ENCODE measurements around the gene ZDHHC12.

The ZDHHC12 gene

GRCh38 chr9:128731093-128731492 lies 7.2 kb upstream of the ZDHHC12 start:
- DNase-seq (ENCODE audit: insufficient read length, low spot score), result no peak
- no peak for FAIRE-seq

DNA sequence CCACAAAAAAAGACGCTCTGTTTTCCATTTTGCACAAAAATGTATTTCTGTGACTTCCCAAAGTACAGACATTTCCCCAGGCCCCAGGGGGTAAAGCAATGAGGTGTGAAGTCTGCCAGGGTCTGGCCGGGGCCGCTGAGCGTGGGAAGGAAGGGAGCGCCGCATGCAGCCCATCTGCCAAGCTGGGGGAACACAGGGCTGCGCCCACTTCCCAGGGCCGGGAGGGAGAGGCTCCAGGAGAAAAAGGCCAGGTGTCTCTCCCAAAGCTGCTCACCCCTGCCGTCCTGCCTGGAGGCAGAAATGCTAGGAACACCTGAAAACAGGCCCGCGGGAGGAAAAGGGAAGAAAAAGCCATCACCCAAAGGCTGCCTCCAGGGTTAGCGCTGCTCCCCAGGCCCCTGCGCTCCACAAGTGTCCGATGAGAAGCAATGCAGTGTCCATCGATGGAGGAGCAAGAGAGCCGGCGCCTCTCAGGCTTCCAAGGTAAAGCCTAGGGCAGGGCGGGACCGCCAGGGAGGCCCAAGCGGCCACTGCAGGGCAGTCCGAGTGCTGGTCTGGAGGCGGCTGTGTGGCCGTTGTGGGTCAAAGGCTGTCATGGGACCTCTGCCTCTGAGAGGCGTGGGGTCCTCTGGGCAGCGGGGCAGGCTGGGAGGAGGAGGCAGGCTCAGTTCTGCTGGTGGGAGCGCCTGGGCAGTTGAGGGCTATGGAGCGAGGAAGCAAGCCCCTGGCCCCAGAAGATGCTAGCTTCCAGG lies 6.0 kb upstream of the ZDHHC12 start:
- no peak for FAIRE-seq
- no peak for DNase-seq (ENCODE audit: insufficient read length, low spot score)

DNA sequence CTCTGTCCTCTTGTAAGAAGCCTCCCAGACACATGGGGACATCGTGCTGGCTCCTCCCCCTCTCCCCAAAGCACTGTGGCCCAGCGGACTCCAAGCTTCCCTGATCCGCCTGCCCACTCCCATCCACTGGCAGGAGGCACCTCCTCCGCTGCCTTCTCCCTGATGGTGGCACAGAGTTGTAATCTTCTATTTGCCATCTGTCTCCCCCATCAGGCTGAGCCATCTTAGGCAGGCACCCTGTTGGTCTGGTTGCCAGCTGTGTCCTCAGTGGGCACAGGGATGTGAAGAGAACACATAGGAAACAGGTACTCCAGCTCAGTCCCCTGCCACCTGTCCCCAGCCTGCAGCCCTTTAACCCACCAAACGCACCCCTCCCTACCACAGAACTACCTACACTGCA lies 5.4 kb upstream of the ZDHHC12 start:
- FAIRE-seq (no peak), DNase-seq (ENCODE audit: insufficient read length, low spot score) (no peak)

DNA sequence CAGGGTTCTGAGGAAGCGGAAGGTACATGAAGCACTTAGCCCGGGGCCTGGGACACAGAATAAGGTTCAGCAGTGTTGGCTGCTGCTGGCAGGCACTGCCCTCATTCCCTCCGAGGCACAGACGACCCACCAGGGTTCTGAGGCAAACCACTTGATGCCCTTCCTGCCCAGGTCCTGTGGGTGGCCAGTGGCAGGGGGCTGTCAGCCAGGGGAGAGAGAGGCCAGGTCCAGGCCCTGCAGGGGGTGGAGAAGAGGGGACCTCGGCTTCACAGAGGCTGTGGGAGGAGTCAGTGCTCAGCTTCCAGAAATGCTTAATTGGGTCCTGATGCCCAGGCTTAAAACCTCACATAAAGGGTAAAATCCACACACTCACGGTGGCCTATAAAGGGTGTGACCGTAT lies 4.4 kb upstream of the ZDHHC12 start:
- DNase-seq (ENCODE audit: insufficient read length, low spot score) (no peak), FAIRE-seq (no peak)

DNA sequence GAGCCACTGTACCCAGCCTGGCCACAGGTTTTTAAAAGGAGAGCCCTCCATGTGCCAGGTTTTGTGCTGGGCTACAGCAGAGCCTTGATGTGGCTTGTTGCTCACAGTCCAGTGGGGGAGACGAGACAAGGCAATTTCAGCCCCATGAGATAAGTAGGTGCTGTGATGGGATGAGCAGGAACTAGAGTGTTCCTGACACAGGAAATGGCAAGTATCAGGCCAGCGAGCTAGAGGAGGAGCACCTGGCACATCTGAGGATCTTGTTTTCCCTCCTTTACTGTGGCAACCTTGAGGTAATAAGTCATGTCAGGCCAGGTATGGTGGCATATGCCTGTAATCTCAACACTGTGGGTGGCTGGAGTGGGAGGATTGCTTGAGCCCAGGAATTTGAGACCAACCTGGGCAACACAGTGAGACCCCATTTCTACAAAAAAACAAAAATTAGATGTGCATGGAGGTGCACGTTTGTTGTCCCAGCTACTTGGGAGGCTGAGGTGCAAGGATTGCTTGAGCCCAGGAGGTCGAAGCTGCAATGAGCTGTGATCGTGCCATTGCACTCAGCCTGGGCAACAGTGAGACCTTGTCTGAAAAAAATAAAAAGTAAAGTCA lies 3.8 kb upstream of the ZDHHC12 start:
- no peak for FAIRE-seq

DNA sequence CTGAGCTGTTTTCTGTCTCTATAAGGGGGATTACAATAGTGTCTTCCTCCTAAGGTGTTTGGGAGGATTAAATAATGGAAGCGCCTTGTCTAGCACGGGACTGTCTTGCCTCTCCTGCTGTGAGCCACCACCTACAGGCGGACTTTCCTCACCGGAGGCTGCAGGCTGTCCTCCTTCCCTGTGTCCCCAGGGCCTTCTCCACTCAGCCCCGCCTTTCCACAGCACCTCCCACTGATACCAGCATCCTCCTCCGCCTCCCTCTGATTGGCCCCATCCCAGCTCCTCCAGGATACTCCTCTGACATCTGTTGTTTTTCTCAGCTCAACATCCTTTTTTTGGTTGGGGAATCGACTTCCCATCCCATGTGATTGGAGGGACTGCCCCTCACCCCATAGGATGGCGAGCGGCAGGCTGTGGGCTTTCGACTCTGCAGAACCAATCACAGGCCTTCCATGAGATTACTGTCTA lies 851 bp upstream of the ZDHHC12 start:
- FAIRE-seq, result no peak
- peak; percentile 64 for DNase-seq (ENCODE audit: insufficient read length, low spot score)

More for the DNA sequence above, 3.8 kb upstream of the ZDHHC12 start:
- DNase-seq (ENCODE audit: insufficient read length, low spot score), result no peak

GRCh38 chr9:128723352-128723865 lies 518 bp downstream of the ZDHHC12 start:
- no peak for DNase-seq (ENCODE audit: insufficient read length, low spot score)
- no peak for FAIRE-seq

DNA sequence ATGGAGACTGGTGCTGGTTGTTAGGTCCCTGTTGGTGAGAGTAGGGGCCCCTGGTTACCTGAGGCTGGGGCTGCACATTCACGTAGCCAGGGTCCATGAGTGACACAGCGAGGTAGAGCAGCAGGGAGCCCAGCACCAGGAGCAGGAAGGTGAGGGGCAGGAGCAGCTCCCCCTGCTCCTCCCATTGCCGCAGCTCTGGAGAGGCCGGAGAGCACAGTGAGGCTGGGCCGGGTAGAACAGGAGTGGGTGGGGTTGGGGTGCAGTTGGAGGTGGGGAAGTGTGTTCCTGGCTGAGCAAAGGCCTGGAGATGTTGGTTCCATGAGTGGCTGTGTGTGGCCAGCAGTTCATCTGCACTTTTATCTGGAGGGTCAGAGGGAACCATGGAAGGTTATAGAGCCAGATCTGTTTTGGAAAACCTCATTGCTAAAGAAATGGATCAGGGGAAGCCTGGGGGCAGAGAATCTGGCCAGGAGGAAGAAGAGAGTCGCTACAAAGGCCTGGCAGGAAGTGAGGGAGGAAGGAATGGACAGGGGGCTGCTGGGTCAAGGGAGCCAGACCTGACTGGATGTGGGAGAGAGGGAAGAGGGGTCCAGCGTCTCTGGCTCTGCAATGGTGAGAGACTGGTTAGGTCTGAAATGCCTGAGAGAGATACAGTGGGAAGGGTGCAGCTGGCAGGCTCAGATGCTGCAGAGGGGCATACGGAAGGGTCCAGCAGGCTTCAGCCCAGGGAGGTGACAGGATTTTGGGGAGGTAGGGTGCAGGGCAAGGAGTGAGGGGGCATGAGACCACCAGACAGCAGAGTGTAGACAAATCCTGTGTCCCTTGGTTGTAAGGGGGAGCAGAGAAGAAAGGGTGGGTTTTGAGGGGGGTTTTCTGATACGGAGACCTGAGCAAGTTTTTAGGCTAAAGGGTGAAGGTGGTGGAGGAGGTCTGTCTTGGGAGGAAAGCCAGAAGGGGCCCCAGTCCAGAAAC lies 1.3 kb downstream of the ZDHHC12 start:
- FAIRE-seq, result no peak
- no peak for DNase-seq (ENCODE audit: insufficient read length, low spot score)

DNA sequence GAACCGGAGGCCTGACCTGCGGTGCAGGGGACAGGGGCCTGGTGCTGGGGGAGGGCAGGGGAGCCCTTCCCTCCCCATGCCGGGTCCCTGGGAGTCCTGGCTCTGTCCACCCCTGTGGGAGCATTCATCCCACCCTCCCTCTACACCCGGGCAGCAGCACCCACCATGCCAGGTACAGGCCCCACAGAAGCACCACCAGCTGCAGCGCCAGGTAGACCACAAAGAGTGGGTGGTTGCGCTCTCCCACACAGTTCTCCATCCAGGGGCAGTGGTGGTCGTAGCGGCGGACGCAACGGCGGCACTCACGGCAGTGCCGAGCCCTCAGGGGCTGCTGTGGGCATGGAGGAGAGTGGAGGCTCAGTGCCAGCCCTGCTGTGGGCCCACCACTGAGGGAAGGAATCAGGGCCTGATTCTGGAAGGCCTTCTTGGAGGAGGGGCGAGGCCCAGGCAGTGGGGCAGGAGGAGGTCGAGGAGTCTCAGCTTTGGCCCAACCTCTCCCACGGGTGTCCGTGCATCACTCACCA lies 2.4 kb downstream of the ZDHHC12 start:
- FAIRE-seq (no peak), DNase-seq (ENCODE audit: insufficient read length, low spot score) (no peak)

- DNase-seq (ENCODE audit: insufficient read length, low spot score) (no peak), FAIRE-seq (no peak)
Observed at GRCh38 chr9:128720841-128721486, 3.0 kb downstream of the ZDHHC12 start.

DNA sequence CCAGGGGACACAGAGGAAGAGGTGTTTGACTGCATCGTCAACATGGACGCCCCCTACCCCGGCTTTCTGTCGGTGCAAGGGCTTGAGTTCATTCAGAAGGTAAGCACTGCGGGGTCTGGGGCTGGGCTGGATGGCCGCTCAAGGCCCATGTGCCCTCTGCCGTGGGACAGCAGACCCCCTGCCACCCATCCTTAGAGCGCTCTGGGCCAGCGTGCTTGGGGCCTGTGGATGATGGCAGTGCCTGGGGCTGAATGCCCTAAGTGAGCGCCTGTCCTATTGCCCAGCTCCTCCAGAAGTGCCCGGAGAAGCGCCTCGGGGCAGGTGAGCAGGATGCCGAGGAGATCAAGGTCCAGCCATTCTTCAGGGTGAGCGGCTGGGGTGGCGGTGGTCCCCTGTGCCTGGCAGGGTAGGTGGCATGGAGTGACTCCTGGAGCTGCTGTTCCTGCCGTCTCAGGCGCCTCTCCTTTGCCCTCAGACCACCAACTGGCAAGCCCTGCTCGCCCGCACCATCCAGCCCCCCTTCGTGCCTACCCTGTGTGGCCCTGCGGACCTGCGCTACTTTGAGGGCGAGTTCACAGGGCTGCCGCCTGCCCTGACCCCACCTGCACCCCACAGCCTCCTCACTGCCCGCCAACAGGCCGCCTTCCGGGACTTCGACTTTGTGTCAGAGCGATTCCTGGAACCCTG lies 3.9 kb downstream of the ZDHHC12 start:
- DNase-seq (ENCODE audit: insufficient read length, low spot score) (no peak), FAIRE-seq (no peak)

DNA sequence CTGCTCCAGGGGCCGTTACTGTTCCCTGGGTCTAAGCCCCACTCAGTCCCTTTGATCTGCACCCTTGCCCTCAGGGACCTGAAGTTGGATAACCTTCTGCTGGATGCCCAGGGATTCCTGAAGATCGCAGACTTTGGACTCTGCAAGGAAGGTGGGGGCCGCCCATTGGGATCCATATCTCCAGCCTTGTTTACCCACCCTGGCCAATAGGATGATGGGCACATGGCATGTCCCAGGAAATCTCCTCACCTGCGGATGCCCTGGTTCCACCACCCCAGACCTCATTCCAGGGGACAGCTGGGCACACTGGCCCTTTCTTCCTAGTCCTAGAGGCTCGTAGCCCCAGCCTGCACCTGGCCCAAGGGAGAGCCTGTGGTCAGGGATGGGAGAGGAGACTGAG lies 5.5 kb downstream of the ZDHHC12 start:
- DNase-seq (ENCODE audit: insufficient read length, low spot score), result no peak
- no peak for FAIRE-seq

- no peak for FAIRE-seq
- DNase-seq (ENCODE audit: insufficient read length, low spot score), result no peak
Observed at GRCh38 chr9:128718047-128718446, 5.9 kb downstream of the ZDHHC12 start.

DNA sequence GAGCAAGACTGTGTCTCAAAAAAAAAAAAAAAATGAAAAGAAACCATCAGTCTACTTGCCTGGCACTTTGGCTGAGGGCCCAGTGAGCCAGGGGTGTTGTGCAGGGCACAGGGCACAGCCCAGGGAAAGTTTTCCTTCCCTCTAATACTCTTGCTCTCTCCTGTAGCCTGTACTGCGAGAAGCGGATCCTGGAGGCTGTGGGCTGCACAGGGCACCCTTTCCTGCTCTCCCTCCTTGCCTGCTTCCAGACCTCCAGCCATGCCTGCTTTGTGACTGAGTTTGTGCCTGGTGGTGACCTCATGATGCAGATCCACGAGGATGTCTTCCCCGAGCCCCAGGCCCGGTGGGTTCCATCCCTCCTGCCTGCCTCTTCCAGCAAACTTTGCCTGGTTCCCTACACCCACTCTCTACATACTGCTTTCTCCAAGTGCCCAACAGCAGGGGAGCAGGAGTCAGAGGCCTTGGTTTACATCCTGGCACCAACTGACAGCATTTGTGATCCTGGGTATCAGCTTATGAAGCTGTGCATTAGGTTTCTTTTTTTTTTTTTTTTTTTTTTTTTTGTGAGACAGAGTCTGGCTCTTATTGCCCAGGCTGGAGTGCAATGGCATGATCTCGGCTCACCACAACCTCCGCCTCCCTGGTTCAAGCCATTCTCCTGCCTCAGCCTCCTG lies 7.2 kb downstream of the ZDHHC12 start:
- FAIRE-seq (no peak), DNase-seq (ENCODE audit: insufficient read length, low spot score) (no peak)

DNA sequence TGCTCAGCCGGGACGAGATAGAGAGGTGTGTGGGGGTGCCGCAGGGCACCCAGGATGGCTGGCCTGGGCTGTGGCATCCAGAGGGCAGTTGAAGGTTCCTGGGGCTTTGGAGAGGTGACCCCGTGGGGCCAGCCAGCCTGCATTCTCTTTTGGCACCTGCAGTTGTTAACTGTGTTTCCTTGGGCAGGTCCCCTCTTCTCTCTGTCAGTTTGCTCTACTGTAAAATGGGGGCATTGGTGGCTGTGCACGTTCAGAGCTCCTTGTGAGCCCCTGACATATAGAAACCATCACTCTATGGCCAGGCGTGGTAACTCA lies 8.5 kb downstream of the ZDHHC12 start:
- no peak for DNase-seq (ENCODE audit: insufficient read length, low spot score)
- FAIRE-seq, result no peak

DNA sequence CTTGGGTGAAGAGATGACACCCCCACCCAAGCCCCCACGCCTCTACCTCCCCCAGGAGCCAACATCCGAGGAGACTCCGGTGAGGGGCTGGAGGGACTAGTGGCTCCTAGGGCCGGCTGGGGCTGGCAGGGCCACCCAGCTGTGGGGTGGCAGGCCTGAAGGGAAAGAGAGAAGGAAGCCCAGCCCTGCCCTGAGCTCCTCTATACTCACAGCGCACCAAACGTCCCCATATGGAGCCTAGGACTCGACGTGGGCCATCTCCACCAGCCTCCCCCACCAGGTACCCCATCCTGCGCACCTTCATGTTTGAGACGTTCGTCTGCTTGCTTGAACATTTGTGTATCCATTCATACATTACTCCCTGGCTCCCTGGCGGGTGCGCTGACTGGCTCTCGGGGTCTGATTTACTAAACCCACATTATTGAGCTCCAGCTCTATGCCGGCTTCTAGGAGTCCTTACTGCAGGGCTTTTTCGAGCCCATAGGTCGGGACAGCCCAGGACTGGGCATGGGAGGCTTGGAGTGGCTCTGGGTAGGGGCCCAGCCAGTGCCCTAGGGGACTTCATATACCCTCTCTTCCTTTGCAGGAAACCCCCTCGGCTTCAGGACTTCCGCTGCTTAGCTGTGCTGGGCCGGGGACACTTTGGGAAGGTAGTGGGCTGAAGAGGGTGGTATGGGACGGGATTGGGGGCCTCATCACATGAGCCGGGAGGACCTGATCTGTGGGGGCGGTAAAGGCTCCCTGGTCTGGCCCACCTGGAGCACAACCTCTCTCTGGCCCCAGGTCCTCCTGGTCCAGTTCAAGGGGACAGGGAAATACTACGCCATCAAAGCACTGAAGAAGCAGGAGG lies 9.1 kb downstream of the ZDHHC12 start:
- FAIRE-seq, result no peak
- no peak for DNase-seq (ENCODE audit: insufficient read length, low spot score)

DNA sequence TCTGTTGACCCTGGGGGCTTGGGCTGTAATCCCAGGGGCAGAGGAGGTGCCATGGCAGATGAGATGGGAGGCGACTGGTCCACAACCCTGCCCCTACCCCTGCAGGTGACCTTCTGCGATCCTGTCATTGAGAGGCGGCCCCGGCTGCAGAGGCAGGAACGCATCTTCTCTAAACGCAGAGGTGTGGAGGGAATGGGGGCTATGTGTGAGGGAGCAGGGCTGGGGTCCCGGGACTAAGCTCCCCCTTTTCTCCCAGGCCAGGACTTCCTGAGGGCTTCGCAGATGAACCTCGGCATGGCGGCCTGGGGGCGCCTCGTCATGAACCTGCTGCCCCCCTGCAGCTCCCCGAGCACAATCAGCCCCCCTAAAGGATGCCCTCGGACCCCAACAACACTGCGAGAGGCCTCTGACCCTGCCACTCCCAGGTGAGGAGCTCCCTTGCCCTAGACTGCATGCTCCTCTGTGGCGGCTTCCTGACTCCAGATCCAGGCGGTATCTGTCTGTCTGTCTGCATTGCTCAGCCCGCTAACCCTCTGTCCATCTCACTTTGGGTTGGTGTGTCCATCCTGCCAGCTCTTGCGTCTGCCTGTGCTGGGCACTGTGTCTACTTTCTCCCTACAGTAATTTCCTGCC lies 9.9 kb downstream of the ZDHHC12 start:
- no peak for DNase-seq (ENCODE audit: insufficient read length, low spot score)

DNA sequence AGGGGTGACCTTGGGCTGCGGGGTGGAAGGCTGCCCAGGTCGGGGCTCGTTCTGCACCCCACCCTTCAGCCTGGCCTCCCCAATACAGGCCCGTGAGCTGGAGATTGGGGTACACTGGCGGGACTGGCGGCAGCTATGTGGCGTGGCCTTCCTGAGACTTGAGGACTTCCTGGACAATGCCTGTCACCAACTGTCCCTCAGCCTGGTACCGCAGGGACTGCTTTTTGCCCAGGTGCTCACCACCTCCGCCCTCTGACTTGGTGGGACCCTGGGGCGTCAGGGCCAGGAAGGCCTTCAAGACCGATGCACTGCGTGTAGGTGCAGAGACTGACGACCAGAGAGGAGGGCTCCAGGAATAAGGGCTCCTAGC lies 10.5 kb downstream of the ZDHHC12 start:
- FAIRE-seq (no peak), DNase-seq (ENCODE audit: insufficient read length, low spot score) (no peak)

More for the DNA sequence above, 9.9 kb downstream of the ZDHHC12 start:
- FAIRE-seq, result no peak

Data from GM19239 (cell line).